ENCODE measurements around the gene IFITM1.

IFITM1 gene

DNA sequence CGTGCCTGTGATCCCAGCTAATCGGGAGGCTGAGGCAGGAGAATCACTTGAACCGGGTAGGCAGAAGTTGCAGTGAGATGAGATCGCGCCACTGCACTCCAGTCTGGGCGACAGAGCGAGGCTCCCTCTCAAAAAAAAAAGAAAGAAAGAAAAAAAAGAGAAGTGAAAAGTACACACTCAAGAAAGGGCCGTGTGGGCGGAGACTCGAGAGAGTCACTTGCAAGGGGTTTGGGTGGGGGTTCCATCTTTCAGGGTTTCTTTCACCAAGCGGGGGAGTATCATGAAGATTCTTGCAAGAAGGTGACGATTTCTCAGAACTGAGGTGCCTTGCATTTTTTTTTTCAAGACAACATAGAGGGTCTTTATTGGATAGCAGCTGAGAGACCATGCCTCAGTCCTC lies 10.5 kb upstream of the IFITM1 start:
- no CpG with 5 or more reads among the region's 12 CpGs for WGBS (ENCODE audit: extremely low coverage, insufficient coverage, low lambda C conversion rate)
- no peaks in the 10 kb centered on the region for H3K79me1 ChIP-seq (ENCODE audit: low read length)
- H2BK15ac ChIP-seq (replicated peaks; ENCODE audit: low read depth) = no peak overlapping the region

DNA sequence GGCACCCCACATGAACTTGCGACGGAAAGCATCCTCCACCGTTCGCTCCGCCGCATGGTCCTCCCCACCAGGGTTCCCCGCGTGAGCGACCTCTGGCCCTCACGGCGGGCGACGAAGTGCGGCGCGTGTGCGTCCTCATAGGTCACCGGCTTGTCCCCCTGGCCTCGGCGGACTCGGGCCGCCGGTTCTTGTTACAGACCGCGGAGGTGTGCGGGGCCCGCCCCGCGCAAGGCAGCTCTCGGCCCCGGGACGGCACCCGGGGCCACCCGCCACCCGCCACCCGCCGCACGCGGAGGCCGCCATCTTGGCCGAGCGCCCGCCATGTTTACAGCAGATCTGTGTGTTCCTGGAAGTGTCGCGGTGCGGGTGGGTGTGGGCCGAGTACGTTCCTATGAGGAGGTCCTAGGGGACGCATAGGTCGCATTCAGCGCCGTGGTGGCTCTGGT lies 9.8 kb upstream of the IFITM1 start:
- DNase-seq = no peak
- no peak overlapping the region for H3K23ac ChIP-seq (ENCODE audit: low read length)
- WGBS (ENCODE audit: extremely low coverage, insufficient coverage, low lambda C conversion rate) = no CpG with 5 or more reads among the region's 52 CpGs
- no peak overlapping the region for H2BK15ac ChIP-seq (replicated peaks; ENCODE audit: low read depth)
- no peaks in the 10 kb centered on the region for H3K27me3 ChIP-seq (ENCODE audit: insufficient read depth, low read length, poor library complexity)
- H3K56ac ChIP-seq (ENCODE audit: low read length) = peak overlapping the region; percentile 42
- H3K18ac ChIP-seq (ENCODE audit: low read length) = no peak overlapping the region
- H3K9ac ChIP-seq (ENCODE audit: low read length) = no peak overlapping the region
- no peak overlapping the region for H4K5ac ChIP-seq (ENCODE audit: low read length)
- no peak overlapping the region for H3K4me2 ChIP-seq (ENCODE audit: low read length)
- no peaks in the 10 kb centered on the region for H3K36me3 ChIP-seq (ENCODE audit: control insufficient read depth, insufficient read depth, low read length)
- H3K4ac ChIP-seq (ENCODE audit: low read depth, low read length) = no peak overlapping the region
- peak overlapping the region; percentile 22 for H2AK5ac ChIP-seq (ENCODE audit: low read length)
- H3K4me1 ChIP-seq (ENCODE audit: control insufficient read depth, low read depth, low read length) = peaks cover 11% of the 10 kb centered on the region
- H3K79me1 ChIP-seq (ENCODE audit: low read length) = no peaks in the 10 kb centered on the region
- no peak overlapping the region for H2BK5ac ChIP-seq (ENCODE audit: low read length)
- no peak overlapping the region for H3K27ac ChIP-seq (ENCODE audit: low read depth, low read length)
- no peak overlapping the region for H4K8ac ChIP-seq (ENCODE audit: low read depth, low read length)
- H3K79me2 ChIP-seq (ENCODE audit: control insufficient read depth, insufficient read depth, low read length) = peaks cover 2% of the 10 kb centered on the region
- H3K4me3 ChIP-seq (ENCODE audit: low read length) = no peak overlapping the region
- no peak overlapping the region for H2BK120ac ChIP-seq (ENCODE audit: low read depth, low read length)

More for the DNA sequence above, 10.5 kb upstream of the IFITM1 start:
- Histone ChIP-seq H4K8ac (ENCODE audit: low read depth, low read length) (no peak overlapping the region), H3K27ac (ENCODE audit: low read depth, low read length) (no peak overlapping the region), H2AK5ac (ENCODE audit: low read length) (no peak overlapping the region), H3K36me3 (ENCODE audit: control insufficient read depth, insufficient read depth, low read length) (no peaks in the 10 kb centered on the region), H3K23ac (ENCODE audit: low read length) (no peak overlapping the region), H3K27me3 (ENCODE audit: insufficient read depth, low read length, poor library complexity) (no peaks in the 10 kb centered on the region), H3K4me2 (ENCODE audit: low read length) (no peak overlapping the region), H2BK5ac (ENCODE audit: low read length) (no peak overlapping the region), H3K4ac (ENCODE audit: low read depth, low read length) (no peak overlapping the region), H3K9ac (ENCODE audit: low read length) (no peak overlapping the region), H3K4me1 (ENCODE audit: control insufficient read depth, low read depth, low read length) (peaks cover 9% of the 10 kb centered on the region), H3K79me2 (ENCODE audit: control insufficient read depth, insufficient read depth, low read length) (no peaks in the 10 kb centered on the region), H3K4me3 (ENCODE audit: low read length) (no peak overlapping the region), H2BK120ac (ENCODE audit: low read depth, low read length) (no peak overlapping the region), H4K5ac (ENCODE audit: low read length) (no peak overlapping the region), H3K56ac (ENCODE audit: low read length) (no peak overlapping the region), H3K18ac (ENCODE audit: low read length) (no peak overlapping the region)
- no peak for DNase-seq

DNA sequence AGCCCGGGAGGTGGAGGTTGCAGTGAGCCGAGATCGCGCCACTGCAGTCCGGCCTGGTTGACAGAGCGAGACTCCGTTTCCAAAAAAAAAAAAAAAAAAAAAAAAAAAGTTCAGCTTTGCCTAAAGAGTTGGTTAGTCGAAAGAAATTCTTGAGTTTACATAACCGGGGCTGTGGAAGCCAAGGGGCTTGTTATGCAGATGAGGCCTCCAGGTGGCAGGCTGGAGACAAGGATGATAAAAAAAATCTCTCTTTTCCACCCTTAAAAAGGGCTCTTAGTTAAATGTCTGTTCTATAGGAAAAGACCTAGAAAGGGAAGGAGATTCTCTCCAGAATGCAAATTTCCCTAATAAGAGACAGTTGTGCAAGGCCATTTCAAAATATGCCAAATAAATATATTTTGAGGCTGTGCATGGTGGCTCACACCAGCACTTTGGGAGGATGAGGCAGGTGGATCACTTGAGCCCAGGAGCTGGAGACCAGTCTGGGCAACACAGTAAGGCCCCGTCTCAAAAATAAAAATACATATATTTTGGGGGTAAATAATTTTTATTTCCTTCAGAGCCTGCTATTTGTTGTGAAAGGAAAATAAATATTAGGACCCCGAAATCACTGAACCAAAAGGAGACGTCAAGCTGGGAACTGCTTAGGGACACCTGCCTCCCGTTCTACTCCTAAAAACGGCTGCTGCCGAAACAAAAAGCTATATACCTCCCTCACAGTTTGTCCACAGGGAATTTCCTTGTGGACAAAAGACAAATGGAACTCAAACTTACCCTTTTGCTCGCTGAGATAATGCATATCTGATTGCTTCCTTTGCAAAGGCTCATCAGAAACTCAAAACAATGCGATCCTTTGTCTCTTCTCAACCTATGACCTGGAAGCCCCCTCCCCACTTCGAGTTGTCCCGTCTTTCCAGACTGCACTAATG lies 8.7 kb upstream of the IFITM1 start:
- DNase-seq = peak; percentile 81
- Histone ChIP-seq H3K23ac (ENCODE audit: low read length) (no peak overlapping the region), H3K4ac (ENCODE audit: low read depth, low read length) (no peak overlapping the region), H4K8ac (ENCODE audit: low read depth, low read length) (no peak overlapping the region), H2AK5ac (ENCODE audit: low read length) (no peak overlapping the region), H3K4me1 (ENCODE audit: control insufficient read depth, low read depth, low read length) (peaks cover 14% of the 10 kb centered on the region), H4K5ac (ENCODE audit: low read length) (no peak overlapping the region), H2BK5ac (ENCODE audit: low read length) (no peak overlapping the region), H3K27ac (ENCODE audit: low read depth, low read length) (no peak overlapping the region), H3K9ac (ENCODE audit: low read length) (no peak overlapping the region), H3K4me3 (ENCODE audit: low read length) (no peak overlapping the region), H3K18ac (ENCODE audit: low read length) (no peak overlapping the region), H3K4me2 (ENCODE audit: low read length) (no peak overlapping the region), H3K36me3 (ENCODE audit: control insufficient read depth, insufficient read depth, low read length) (no peaks in the 10 kb centered on the region), H2BK15ac (replicated peaks; ENCODE audit: low read depth) (no peak overlapping the region), H3K56ac (ENCODE audit: low read length) (peak overlapping the region; percentile 18), H3K27me3 (ENCODE audit: insufficient read depth, low read length, poor library complexity) (no peaks in the 10 kb centered on the region), H2BK120ac (ENCODE audit: low read depth, low read length) (no peak overlapping the region), H3K79me1 (ENCODE audit: low read length) (no peaks in the 10 kb centered on the region), H3K79me2 (ENCODE audit: control insufficient read depth, insufficient read depth, low read length) (peaks cover 5% of the 10 kb centered on the region)
- no CpG with 5 or more reads among the region's 19 CpGs for WGBS (ENCODE audit: extremely low coverage, insufficient coverage, low lambda C conversion rate)

DNA sequence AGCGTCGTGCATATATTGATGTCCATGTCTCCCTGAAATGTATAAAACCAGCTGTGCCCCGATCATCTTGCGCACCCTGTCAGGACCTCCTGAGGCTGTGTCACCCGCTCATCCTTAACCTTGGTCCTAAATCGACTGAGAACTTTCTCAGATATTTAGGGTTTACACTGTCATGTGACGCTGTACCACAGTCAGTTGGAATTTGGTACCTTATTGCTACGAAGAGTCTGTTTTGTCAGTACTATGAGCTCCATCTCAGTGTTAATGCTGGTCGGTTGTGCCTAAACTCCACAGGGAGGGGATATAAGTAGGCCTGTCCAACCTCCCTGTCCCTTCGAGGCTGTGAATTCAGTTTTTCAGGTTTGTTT lies 8.0 kb upstream of the IFITM1 start:
- H4K5ac ChIP-seq (ENCODE audit: low read length) = no peak overlapping the region
- H3K79me1 ChIP-seq (ENCODE audit: low read length) = no peaks in the 10 kb centered on the region
- no peak overlapping the region for H3K4me2 ChIP-seq (ENCODE audit: low read length)
- WGBS (ENCODE audit: extremely low coverage, insufficient coverage, low lambda C conversion rate) = no CpG with 5 or more reads among the region's 10 CpGs
- peak overlapping the region; percentile 74 for H3K56ac ChIP-seq (ENCODE audit: low read length)
- H3K27ac ChIP-seq (ENCODE audit: low read depth, low read length) = no peak overlapping the region
- no peak overlapping the region for H3K18ac ChIP-seq (ENCODE audit: low read length)
- no peaks in the 10 kb centered on the region for H3K27me3 ChIP-seq (ENCODE audit: insufficient read depth, low read length, poor library complexity)
- no peak for DNase-seq
- peaks cover 10% of the 10 kb centered on the region for H3K4me1 ChIP-seq (ENCODE audit: control insufficient read depth, low read depth, low read length)
- peaks cover 5% of the 10 kb centered on the region for H3K79me2 ChIP-seq (ENCODE audit: control insufficient read depth, insufficient read depth, low read length)
- H2AK5ac ChIP-seq (ENCODE audit: low read length) = peak overlapping the region; percentile 87
- no peak overlapping the region for H3K23ac ChIP-seq (ENCODE audit: low read length)
- no peak overlapping the region for H2BK120ac ChIP-seq (ENCODE audit: low read depth, low read length)
- H3K4ac ChIP-seq (ENCODE audit: low read depth, low read length) = no peak overlapping the region
- no peak overlapping the region for H3K4me3 ChIP-seq (ENCODE audit: low read length)
- H2BK5ac ChIP-seq (ENCODE audit: low read length) = peak overlapping the region; percentile 17
- no peak overlapping the region for H2BK15ac ChIP-seq (replicated peaks; ENCODE audit: low read depth)
- H3K9ac ChIP-seq (ENCODE audit: low read length) = peak overlapping the region; percentile 1
- H4K8ac ChIP-seq (ENCODE audit: low read depth, low read length) = no peak overlapping the region
- no peaks in the 10 kb centered on the region for H3K36me3 ChIP-seq (ENCODE audit: control insufficient read depth, insufficient read depth, low read length)

DNA sequence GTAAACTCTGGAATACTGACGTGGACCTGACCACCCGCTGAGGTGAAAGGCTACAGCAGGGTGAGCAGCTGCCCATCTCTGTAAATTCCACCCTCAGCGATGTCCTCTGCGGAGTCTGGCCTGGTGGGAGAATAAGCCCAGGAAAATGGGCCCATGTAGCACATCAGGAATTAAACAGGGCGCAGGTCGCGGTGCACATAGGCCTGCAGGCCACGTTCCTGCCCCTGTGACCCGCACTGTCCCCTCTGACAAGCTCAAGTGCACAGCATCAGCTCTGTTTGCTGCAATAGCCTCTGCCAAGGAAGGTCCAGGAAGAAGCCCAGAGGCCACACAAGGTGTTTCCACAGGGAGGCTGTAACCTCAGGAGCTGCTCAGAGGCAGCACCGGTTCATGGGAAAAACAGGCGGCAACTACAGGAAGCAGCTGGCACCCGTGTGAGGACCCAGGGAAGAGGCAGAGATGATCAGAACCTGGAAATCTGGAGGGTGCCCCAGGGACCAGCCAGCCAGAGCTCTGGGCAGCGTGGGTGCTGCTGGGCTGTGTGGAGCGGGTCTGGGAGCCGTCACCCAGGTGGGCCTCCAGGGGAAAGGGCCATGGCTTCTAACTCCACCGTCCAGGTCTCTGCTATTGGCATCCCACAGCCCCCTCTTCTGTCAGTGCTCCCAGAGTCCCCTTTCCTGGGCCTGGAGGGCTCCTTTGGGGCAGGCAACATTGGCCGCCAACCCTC lies 7.0 kb upstream of the IFITM1 start:
- H4K8ac ChIP-seq (ENCODE audit: low read depth, low read length) = no peak overlapping the region
- H3K79me1 ChIP-seq (ENCODE audit: low read length) = no peaks in the 10 kb centered on the region
- peaks cover 5% of the 10 kb centered on the region for H3K79me2 ChIP-seq (ENCODE audit: control insufficient read depth, insufficient read depth, low read length)
- H4K5ac ChIP-seq (ENCODE audit: low read length) = no peak overlapping the region
- WGBS (ENCODE audit: extremely low coverage, insufficient coverage, low lambda C conversion rate) = no CpG with 5 or more reads among the region's 17 CpGs
- H2BK5ac ChIP-seq (ENCODE audit: low read length) = peak overlapping the region; percentile 35
- no peak overlapping the region for H3K18ac ChIP-seq (ENCODE audit: low read length)
- peak overlapping the region; percentile 74 for H3K56ac ChIP-seq (ENCODE audit: low read length)
- peak overlapping the region; percentile 87 for H2AK5ac ChIP-seq (ENCODE audit: low read length)
- no peak overlapping the region for H2BK120ac ChIP-seq (ENCODE audit: low read depth, low read length)
- H3K4me2 ChIP-seq (ENCODE audit: low read length) = no peak overlapping the region
- H3K23ac ChIP-seq (ENCODE audit: low read length) = no peak overlapping the region
- H2BK15ac ChIP-seq (replicated peaks; ENCODE audit: low read depth) = peak overlapping the region; percentile 4
- H3K27me3 ChIP-seq (ENCODE audit: insufficient read depth, low read length, poor library complexity) = no peaks in the 10 kb centered on the region
- H3K4ac ChIP-seq (ENCODE audit: low read depth, low read length) = no peak overlapping the region
- H3K36me3 ChIP-seq (ENCODE audit: control insufficient read depth, insufficient read depth, low read length) = no peaks in the 10 kb centered on the region
- no peak for DNase-seq
- H3K27ac ChIP-seq (ENCODE audit: low read depth, low read length) = no peak overlapping the region
- H3K9ac ChIP-seq (ENCODE audit: low read length) = no peak overlapping the region
- H3K4me1 ChIP-seq (ENCODE audit: control insufficient read depth, low read depth, low read length) = peaks cover 11% of the 10 kb centered on the region
- H3K4me3 ChIP-seq (ENCODE audit: low read length) = no peak overlapping the region
